ENCODE measurements around the gene PARVG. TPM values are rescaled to one million over a fixed set of nuclear protein-coding genes. Genes with fewer than 3 reads are reported as not detected.

PARVG gene
- polyA plus RNA-seq, 1 donor (not counting 4 experiments of a cell fraction or from before 2014, with no cell fraction given) = not detected

DNA sequence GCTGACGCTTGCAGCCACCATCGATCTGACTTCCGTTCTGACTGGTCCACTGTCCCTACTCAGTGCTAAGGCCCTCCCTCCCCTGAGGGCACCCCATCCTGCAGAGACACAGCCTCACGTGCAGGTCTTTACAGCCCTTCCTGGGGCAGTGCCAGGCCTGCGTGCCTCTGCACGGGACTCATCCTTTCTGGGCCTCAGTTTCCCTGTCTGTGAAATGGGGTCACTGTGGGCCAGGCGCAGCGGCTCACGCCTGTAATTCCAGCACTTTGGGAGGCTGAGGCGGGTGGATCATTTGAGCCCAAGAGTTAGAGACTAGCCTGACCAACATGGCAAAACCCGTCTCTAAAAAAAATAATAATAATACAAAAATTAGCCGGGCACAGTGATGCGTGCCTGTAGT lies 17.8 kb upstream of the PARVG start:
- H3K36me3 ChIP-seq (ENCODE audit: control insufficient read depth in 2 of 2, extremely low read depth in 1 of 2, insufficient read depth in 2 of 2, low read length in 2 of 2) = no peaks in the 10 kb centered on the region
- H3K79me2 ChIP-seq (ENCODE audit: control insufficient read depth, insufficient read depth, low read length) = no peaks in the 10 kb centered on the region
- H2AFZ ChIP-seq (ENCODE audit: control insufficient read depth, low read length) = no peak overlapping the region
- peaks cover 2% of the 10 kb centered on the region for H4K20me1 ChIP-seq (ENCODE audit: control insufficient read depth, extremely low read depth, insufficient read depth, low read length)
- no peaks in the 10 kb centered on the region for H3K4me1 ChIP-seq (ENCODE audit: control insufficient read depth, extremely low read depth, insufficient read depth, low read length)
- no peak for DNase-seq (ENCODE audit: low read depth, low spot score)
- H3K4me3 ChIP-seq (ENCODE audit: control insufficient read depth in 2 of 3, extremely low read depth in 1 of 3, insufficient read depth in 2 of 3, low read depth in 1 of 3, low read length in 3 of 3) = no peak overlapping the region
- dilution Hi-C loops (cut with MboI; ENCODE audit: extremely low pct_ligation_motif_present, low sequenced_read_pairs) = no loop called here
- no peak overlapping the region for H3K9ac ChIP-seq (ENCODE audit: control insufficient read depth, extremely low read depth, insufficient read depth, low read length)
- TF ChIP-seq EZH2 (IDR thresholded peaks at IDR 0.05; ENCODE audit: low read length) = no peak
- TF ChIP-seq CTCF (optimal IDR thresholded peaks at IDR 0.05 in 1 of 3, IDR thresholded peaks at IDR 0.05 in 1 of 3, conservative IDR thresholded peaks at IDR 0.05 in 1 of 3; ENCODE audit: extremely low read depth in 1 of 3, insufficient read depth in 2 of 3, low read length in 3 of 3) = no peak
- no peaks in the 10 kb centered on the region for H3K9me1 ChIP-seq (ENCODE audit: control insufficient read depth, extremely low read depth, insufficient read depth, low read length)
- no peak overlapping the region for H3K27ac ChIP-seq (ENCODE audit: control insufficient read depth, insufficient read depth, low read length)
- no peaks in the 10 kb centered on the region for H3K9me3 ChIP-seq (ENCODE audit: control insufficient read depth, low read depth, low read length)
- no peak overlapping the region for H3K4me2 ChIP-seq (ENCODE audit: control insufficient read depth, extremely low read depth, insufficient read depth, low read depth, low read length)
- peaks cover 6% of the 10 kb centered on the region for H3K27me3 ChIP-seq (ENCODE audit: control insufficient read depth, extremely low read depth, insufficient read depth, low read length)
- no peak for FAIRE-seq

- FAIRE-seq = no peak
- H3K27me3 ChIP-seq (ENCODE audit: control insufficient read depth, extremely low read depth, insufficient read depth, low read length) = peaks cover 12% of the 10 kb centered on the region
- H3K9me1 ChIP-seq (ENCODE audit: control insufficient read depth, extremely low read depth, insufficient read depth, low read length) = no peaks in the 10 kb centered on the region
- H3K27ac ChIP-seq (ENCODE audit: control insufficient read depth, insufficient read depth, low read length) = no peak overlapping the region
- H3K36me3 ChIP-seq (ENCODE audit: control insufficient read depth in 2 of 2, extremely low read depth in 1 of 2, insufficient read depth in 2 of 2, low read length in 2 of 2) = no peaks in the 10 kb centered on the region
- no peak overlapping the region for H3K4me2 ChIP-seq (ENCODE audit: control insufficient read depth, extremely low read depth, insufficient read depth, low read depth, low read length)
- H3K9me3 ChIP-seq (ENCODE audit: control insufficient read depth, low read depth, low read length) = no peaks in the 10 kb centered on the region
- no peak overlapping the region for H3K4me3 ChIP-seq (ENCODE audit: control insufficient read depth in 2 of 3, extremely low read depth in 1 of 3, insufficient read depth in 2 of 3, low read depth in 1 of 3, low read length in 3 of 3)
- H3K9ac ChIP-seq (ENCODE audit: control insufficient read depth, extremely low read depth, insufficient read depth, low read length) = no peak overlapping the region
- no peak overlapping the region for H2AFZ ChIP-seq (ENCODE audit: control insufficient read depth, low read length)
- no peak for DNase-seq (ENCODE audit: low read depth, low spot score)
- TF ChIP-seq CTCF (optimal IDR thresholded peaks at IDR 0.05 in 1 of 3, IDR thresholded peaks at IDR 0.05 in 1 of 3, conservative IDR thresholded peaks at IDR 0.05 in 1 of 3; ENCODE audit: extremely low read depth in 1 of 3, insufficient read depth in 2 of 3, low read length in 3 of 3) (no peak), EZH2 (IDR thresholded peaks at IDR 0.05; ENCODE audit: low read length) (no peak)
- dilution Hi-C loops (cut with MboI; ENCODE audit: extremely low pct_ligation_motif_present, low sequenced_read_pairs) = no loop called here
- no peaks in the 10 kb centered on the region for H3K4me1 ChIP-seq (ENCODE audit: control insufficient read depth, extremely low read depth, insufficient read depth, low read length)
- peaks cover 2% of the 10 kb centered on the region for H4K20me1 ChIP-seq (ENCODE audit: control insufficient read depth, extremely low read depth, insufficient read depth, low read length)
- H3K79me2 ChIP-seq (ENCODE audit: control insufficient read depth, insufficient read depth, low read length) = no peaks in the 10 kb centered on the region
Observed at GRCh38 chr22:44163536-44163935, 17.2 kb upstream of the PARVG start.

All from keratinocyte (primary cell).